ENCODE data around the gene SSR2.
"Not testable (repeated sequence)": the region's sequence is repeated elsewhere in the genome, so short reads cannot be mapped to it uniquely, and the experiment has no call there.

Gene SSR2

GRCh38 chr1:156050376-156050775 is 29.6 kb upstream of the SSR2 start:
- in situ Hi-C loops (cut with MboI; ENCODE audit: low sequenced_read_pairs): no loop called here

GRCh38 chr1:156048663-156049258 is 28.0 kb upstream of the SSR2 start:
- in situ Hi-C loops (cut with MboI; ENCODE audit: low sequenced_read_pairs): no loop called here

GRCh38 chr1:156045076-156045475 is 24.3 kb upstream of the SSR2 start:
- in situ Hi-C loops (cut with MboI; ENCODE audit: low sequenced_read_pairs): no loop called here

GRCh38 chr1:156042828-156043227 is 22.1 kb upstream of the SSR2 start:
- in situ Hi-C loops (cut with MboI; ENCODE audit: low sequenced_read_pairs): no loop called here

- in situ Hi-C loops (cut with MboI; ENCODE audit: low sequenced_read_pairs): not testable (repeated sequence)
These were observed 14.2 kb upstream of the SSR2 start for GRCh38 chr1:156034991-156035390.

GRCh38 chr1:156033011-156033410 is 12.3 kb upstream of the SSR2 start:
- in situ Hi-C loops (cut with MboI; ENCODE audit: low sequenced_read_pairs): no loop called here

- in situ Hi-C loops (cut with MboI; ENCODE audit: low sequenced_read_pairs): no loop called here
These were observed 5.8 kb upstream of the SSR2 start for GRCh38 chr1:156026588-156026987.

GRCh38 chr1:156025876-156026275 is 5.1 kb upstream of the SSR2 start:
- in situ Hi-C loops (cut with MboI; ENCODE audit: low sequenced_read_pairs): no loop called here

GRCh38 chr1:156024801-156025200 is 4.0 kb upstream of the SSR2 start:
- in situ Hi-C loops (cut with MboI; ENCODE audit: low sequenced_read_pairs): no loop called here

- in situ Hi-C loops (cut with MboI; ENCODE audit: low sequenced_read_pairs): no loop called here
These were observed 1.2 kb upstream of the SSR2 start for GRCh38 chr1:156021954-156022353.

- in situ Hi-C loops (cut with MboI; ENCODE audit: low sequenced_read_pairs): no loop called here
These were observed 310 bp upstream of the SSR2 start for GRCh38 chr1:156021093-156021428.

- in situ Hi-C loops (cut with MboI; ENCODE audit: low sequenced_read_pairs): no loop called here
These were observed 832 bp downstream of the SSR2 start for GRCh38 chr1:156019946-156020292.

GRCh38 chr1:156014829-156015228 is 5.9 kb downstream of the SSR2 start:
- in situ Hi-C loops (cut with MboI; ENCODE audit: low sequenced_read_pairs): no loop called here

GRCh38 chr1:156012051-156012817 is 8.5 kb downstream of the SSR2 start:
- in situ Hi-C loops (cut with MboI; ENCODE audit: low sequenced_read_pairs): no loop called here

GRCh38 chr1:156009404-156009803 is 11.3 kb downstream of the SSR2 start:
- in situ Hi-C loops (cut with MboI; ENCODE audit: low sequenced_read_pairs): no loop called here

- in situ Hi-C loops (cut with MboI; ENCODE audit: low sequenced_read_pairs): no loop called here
These were observed 13.9 kb downstream of the SSR2 start for GRCh38 chr1:156006666-156007376.

- in situ Hi-C loops (cut with MboI; ENCODE audit: low sequenced_read_pairs): no loop called here
These were observed 15.7 kb downstream of the SSR2 start for GRCh38 chr1:156004843-156005584.

GRCh38 chr1:156003923-156004188 is 16.9 kb downstream of the SSR2 start:
- in situ Hi-C loops (cut with MboI; ENCODE audit: low sequenced_read_pairs): no loop called here

GRCh38 chr1:156002188-156002911 is 18.4 kb downstream of the SSR2 start:
- in situ Hi-C loops (cut with MboI; ENCODE audit: low sequenced_read_pairs): no loop called here

GRCh38 chr1:156001662-156002171 is 19.0 kb downstream of the SSR2 start:
- in situ Hi-C loops (cut with MboI; ENCODE audit: low sequenced_read_pairs): no loop called here

Measured in HL-60/S4 (cell line).